CD8-positive, alpha-beta memory T cell (primary cell): Measurements from ENCODE around the gene EXOC2. TPM values are rescaled to one million over a fixed set of nuclear protein-coding genes. Genes with fewer than 3 reads are reported as not detected.
A peak's percentile ranks its signal among the peaks of the same experiment; 100 is the strongest.

Experiments used
- CTCF ChIA-PET: fragments of 350-600 bp; sonication (Branson Sonifier 250); formaldehyde crosslinking; loops from one replicate; lab custom pipeline; 2021; ENCODE audit warnings: antibody characterized with exemption; lab: Charles Lee
- POLR2A ChIA-PET: fragments of 350-600 bp; sonication (Branson Sonifier 250); formaldehyde crosslinking; loops from one replicate; lab custom pipeline; 2021; ENCODE audit warnings: antibody characterized with exemption; lab: Charles Lee
- DNase-seq, 5 donors: peaks; one replicate each; pipeline versions ENCODE4 v3.0.0 to v3.0.0-alpha.2; 2020 to 2022; ENCODE audit warnings: mixed read lengths in 1 of 5
- H3K27ac ChIP-seq: one replicate; pipeline ENCODE4 v1.7.0; 2013; ENCODE audit warnings: low read depth, mild to moderate bottlenecking, low read length, moderate library complexity
- H3K27me3 ChIP-seq: 2 replicates; pipeline ENCODE4 v1.7.0; 2013; ENCODE audit warnings: low read length, mild to moderate bottlenecking; ENCODE audit not compliant: insufficient read depth, poor library complexity, severe bottlenecking
- H3K36me3 ChIP-seq: 2 replicates; pipeline ENCODE4 v1.7.0; 2013; ENCODE audit warnings: mild to moderate bottlenecking, low read length, moderate library complexity; ENCODE audit not compliant: insufficient read depth
- H3K4me1 ChIP-seq: 2 replicates; pipeline ENCODE4 v1.7.0; 2013; ENCODE audit warnings: mild to moderate bottlenecking, low read length, moderate library complexity; ENCODE audit not compliant: insufficient read depth
- H3K4me3 ChIP-seq: 2 replicates; pipeline ENCODE4 v1.7.0; 2013; ENCODE audit warnings: mild to moderate bottlenecking, low read length
- H3K9me3 ChIP-seq: 2 replicates; pipeline ENCODE4 v1.7.0; 2013; ENCODE audit warnings: mild to moderate bottlenecking, low read length
- H3K27ac Mint-ChIP-seq, 8 donors: one replicate each; pipeline ENCODE4 v1.8.0; 2020 to 2021; ENCODE audit warnings: mixed read lengths in 8 of 8, mild to moderate bottlenecking in 6 of 8, inconsistent platforms in 3 of 8, moderate library complexity in 3 of 8
- H3K27me3 Mint-ChIP-seq, 2 donors: one replicate each; pipeline ENCODE4 v1.8.0; 2020 to 2021; ENCODE audit warnings: mixed read lengths in 2 of 2, mild to moderate bottlenecking in 1 of 2, moderate library complexity in 1 of 2
- H3K36me3 Mint-ChIP-seq, 3 donors: one replicate each; pipeline ENCODE4 v1.8.0; 2020 to 2021; ENCODE audit warnings: mixed read lengths in 3 of 3, inconsistent platforms in 1 of 3, mild to moderate bottlenecking in 1 of 3
- H3K4me1 Mint-ChIP-seq, 3 donors: one replicate each; pipeline ENCODE4 v1.8.0; 2020 to 2021; ENCODE audit warnings: mixed read lengths in 3 of 3, inconsistent platforms in 1 of 3, mild to moderate bottlenecking in 1 of 3
- H3K4me3 Mint-ChIP-seq, 7 donors: one replicate each; pipeline ENCODE4 v1.8.0; 2020 to 2021; ENCODE audit warnings: mixed read lengths in 7 of 7, mild to moderate bottlenecking in 6 of 7, moderate library complexity in 4 of 7, inconsistent platforms in 2 of 7
- H3K9me3 Mint-ChIP-seq, 5 donors: one replicate each; pipeline ENCODE4 v1.8.0; 2020 to 2022; ENCODE audit warnings: mixed read lengths in 5 of 5, mild to moderate bottlenecking in 3 of 5, moderate library complexity in 2 of 5, inconsistent platforms in 1 of 5
- polyA plus RNA-seq: library from polyadenylated mRNA; unstranded; fragments of 300-500 nt; fragmentation: Illumina TruSeq; gene quantifications from one replicate; pipeline ENCODE4 v1.2.3, GENCODE V29; 2021
- total RNA-seq, 2 experiments: library from RNA; stranded (reverse); gene quantifications; one replicate each; pipeline ENCODE4 v1.2.3, GENCODE V29; 2021

The EXOC2 gene
- total and polyA plus RNA-seq, 3 experiments from 2014 or later, result 41.5 to 44.6 (median 43.1) TPM

DNA sequence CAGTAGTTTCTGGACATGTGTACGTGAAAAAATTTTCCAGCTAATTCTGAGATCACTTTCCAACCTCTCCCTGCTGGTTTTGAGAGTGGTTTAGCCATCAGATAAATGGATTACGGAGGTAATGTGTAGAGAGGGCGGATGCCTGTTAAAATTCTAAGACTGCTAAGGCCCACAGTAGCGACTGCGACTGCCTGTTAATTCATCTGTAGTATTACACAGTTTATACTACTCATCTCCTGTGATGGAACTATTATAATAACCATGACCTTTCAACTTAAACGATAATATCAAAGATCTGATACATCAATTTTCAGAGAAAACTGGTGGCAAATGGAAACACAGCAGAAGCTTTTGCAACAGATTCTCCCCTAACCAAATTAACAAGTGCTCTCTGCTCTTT is 199.1 kb downstream of the EXOC2 start:
- Mint-ChIP-seq H3K27me3 (no peaks in the 10 kb centered on the region), H3K4me1 (peaks cover 71 to 86% (median 85%) of the 10 kb centered on the region in 3 donors), H3K27ac (peak overlapping the region; percentile 61 to 94 (median 80)), H3K4me3 (peak overlapping the region in 3 of 7 donors; percentile 13 to 45 (median 24)), H3K36me3 (peaks cover 5 to 20% (median 9%) of the 10 kb centered on the region in 3 donors), H3K9me3 (no peaks in the 10 kb centered on the region)
- H3K36me3 ChIP-seq, result peaks cover 9% of the 10 kb centered on the region
- no peaks in the 10 kb centered on the region for H3K9me3 ChIP-seq
- POLR2A ChIA-PET, result interaction anchor here (0.7 kb wide), 1 partner anchor 14 kb away, joined by 3 read pairs; no protein-coding TSS in a partner anchor
- DNase-seq, result no peak
- no peaks in the 10 kb centered on the region for H3K27me3 ChIP-seq
- H3K27ac ChIP-seq, result no peak overlapping the region
- no peak overlapping the region for H3K4me3 ChIP-seq
- CTCF ChIA-PET, result interaction anchor here (2.0 to 2.2 kb wide), 2 partner anchors 19 to 20 kb away, joined by 5 to 7 read pairs; no protein-coding TSS in a partner anchor
- H3K4me1 ChIP-seq, result peaks cover 74% of the 10 kb centered on the region

GRCh38 chr6:492816-493414 is 200.0 kb downstream of the EXOC2 start:
- H3K36me3 ChIP-seq, result peaks cover 9% of the 10 kb centered on the region
- H3K4me3 ChIP-seq, result no peak overlapping the region
- H3K27me3 ChIP-seq, result no peaks in the 10 kb centered on the region
- peaks cover 66 to 85% (median 85%) of the 10 kb centered on the region in 3 donors for H3K4me1 Mint-ChIP-seq
- H3K9me3 Mint-ChIP-seq, result no peaks in the 10 kb centered on the region
- no peak for DNase-seq
- peaks cover 69% of the 10 kb centered on the region for H3K4me1 ChIP-seq
- no peaks in the 10 kb centered on the region for H3K27me3 Mint-ChIP-seq
- H3K27ac ChIP-seq, result no peak overlapping the region
- POLR2A ChIA-PET, result interaction anchor here (0.6 kb wide), 1 partner anchor 18 kb away, joined by 3 read pairs; no protein-coding TSS in a partner anchor
- CTCF ChIA-PET, result interaction anchor here (0.8 to 2.2 kb wide), 3 partner anchors 9 to 21 kb away, joined by 3 to 7 read pairs (median 5); no protein-coding TSS in a partner anchor
- H3K36me3 Mint-ChIP-seq, result peaks cover 5 to 24% (median 9%) of the 10 kb centered on the region in 3 donors
- H3K9me3 ChIP-seq, result no peaks in the 10 kb centered on the region
- peak overlapping the region; percentile 61 to 94 (median 86) for H3K27ac Mint-ChIP-seq
- peak overlapping the region in 5 of 7 donors; percentile 8 to 75 (median 62) for H3K4me3 Mint-ChIP-seq

GRCh38 chr6:492178-492577 is 200.8 kb downstream of the EXOC2 start:
- Histone ChIP-seq H3K9me3 (no peaks in the 10 kb centered on the region), H3K36me3 (peaks cover 9% of the 10 kb centered on the region), H3K27me3 (no peaks in the 10 kb centered on the region), H3K4me3 (no peak overlapping the region), H3K4me1 (peaks cover 66% of the 10 kb centered on the region), H3K27ac (no peak overlapping the region)
- H3K4me1 Mint-ChIP-seq, result peaks cover 66 to 80% (median 80%) of the 10 kb centered on the region in 3 donors
- H3K27me3 Mint-ChIP-seq, result no peaks in the 10 kb centered on the region
- peak overlapping the region in 7 of 8 donors; percentile 39 to 94 (median 81) for H3K27ac Mint-ChIP-seq
- peaks cover 5 to 26% (median 9%) of the 10 kb centered on the region in 3 donors for H3K36me3 Mint-ChIP-seq
- no peaks in the 10 kb centered on the region for H3K9me3 Mint-ChIP-seq
- no peak for DNase-seq
- peak overlapping the region in 4 of 7 donors; percentile 34 to 75 (median 68) for H3K4me3 Mint-ChIP-seq
- ChIA-PET POLR2A (no interaction called here), CTCF (interaction anchor here (1.0 to 2.2 kb wide), 3 partner anchors 13 to 21 kb away, joined by 3 to 7 read pairs (median 5); no protein-coding TSS in a partner anchor)

DNA sequence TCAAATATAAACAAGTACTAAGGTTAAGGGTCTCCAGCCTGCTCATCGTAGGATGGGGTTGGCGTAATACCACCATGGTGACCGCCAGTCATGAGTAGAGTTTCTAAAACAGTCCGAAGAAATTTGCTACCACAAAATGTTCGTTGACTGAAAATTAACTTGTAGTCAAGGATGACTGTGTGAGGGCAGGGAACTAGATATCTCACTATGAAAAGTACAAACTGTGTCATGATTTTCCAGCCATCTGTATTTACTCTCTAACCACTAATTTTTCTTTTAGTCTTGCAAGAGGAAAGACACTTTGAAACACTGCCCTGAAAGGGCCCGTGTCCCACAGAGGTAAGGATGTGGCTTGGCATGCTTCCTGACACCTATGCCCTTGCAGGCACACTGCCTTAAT is 201.7 kb downstream of the EXOC2 start:
- ChIA-PET CTCF (interaction anchor here (1.0 to 1.4 kb wide), 2 partner anchors 12 to 103 kb away, joined by 3 read pairs; no protein-coding TSS in a partner anchor), POLR2A (no interaction called here)
- no peak overlapping the region for H3K27ac ChIP-seq
- peak in 3 of 5 donors; percentile 8 to 67 (median 34) for DNase-seq
- H3K4me3 ChIP-seq, result no peak overlapping the region
- peaks cover 8% of the 10 kb centered on the region for H3K36me3 ChIP-seq
- H3K4me1 Mint-ChIP-seq, result peaks cover 66 to 78% (median 77%) of the 10 kb centered on the region in 3 donors
- H3K9me3 ChIP-seq, result no peaks in the 10 kb centered on the region
- H3K27me3 ChIP-seq, result no peaks in the 10 kb centered on the region
- peaks cover 9 to 28% (median 13%) of the 10 kb centered on the region in 3 donors for H3K36me3 Mint-ChIP-seq
- no peaks in the 10 kb centered on the region for H3K27me3 Mint-ChIP-seq
- peak overlapping the region; percentile 10 to 75 (median 69) for H3K4me3 Mint-ChIP-seq
- H3K9me3 Mint-ChIP-seq, result no peaks in the 10 kb centered on the region
- peaks cover 66% of the 10 kb centered on the region for H3K4me1 ChIP-seq
- peak overlapping the region; percentile 14 to 94 (median 84) for H3K27ac Mint-ChIP-seq

- no peaks in the 10 kb centered on the region for H3K27me3 ChIP-seq
Measured at GRCh38 chr6:490251-491037, 202.5 kb downstream of the EXOC2 start.

DNA sequence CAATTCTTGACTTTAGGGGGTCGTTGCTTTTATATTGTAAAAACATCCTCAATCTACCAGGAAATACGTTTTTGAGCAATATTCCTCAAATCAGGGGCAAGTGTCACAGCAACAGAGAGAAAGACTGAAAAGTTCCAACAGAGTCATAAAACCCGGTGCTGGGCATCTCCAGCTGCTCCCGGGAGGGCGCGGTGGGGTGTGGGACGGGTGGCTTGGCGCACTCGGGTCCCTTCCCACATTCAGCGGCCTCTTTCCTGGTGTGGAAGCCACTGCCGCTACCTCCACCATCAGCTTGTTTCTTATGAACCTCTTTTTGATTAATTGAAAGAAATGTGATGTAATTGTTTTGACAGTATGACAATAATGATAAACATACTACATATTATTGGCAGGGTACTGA is 203.2 kb downstream of the EXOC2 start:
- Histone ChIP-seq H3K9me3 (no peaks in the 10 kb centered on the region), H3K4me3 (no peak overlapping the region), H3K27ac (no peak overlapping the region), H3K36me3 (no peaks in the 10 kb centered on the region), H3K27me3 (no peaks in the 10 kb centered on the region), H3K4me1 (peaks cover 64% of the 10 kb centered on the region)
- H3K9me3 Mint-ChIP-seq, result no peaks in the 10 kb centered on the region
- peak overlapping the region; percentile 15 to 93 (median 80) for H3K27ac Mint-ChIP-seq
- no peaks in the 10 kb centered on the region for H3K27me3 Mint-ChIP-seq
- DNase-seq, result no peak
- CTCF ChIA-PET, result interaction anchor here (1.2 to 1.6 kb wide), 4 partner anchors 9 to 301 kb away, joined by 3 to 4 read pairs (median 3); no protein-coding TSS in a partner anchor
- POLR2A ChIA-PET, result interaction anchor here (0.7 to 1.3 kb wide), 2 partner anchors 12 to 17 kb away, joined by 3 read pairs; no protein-coding TSS in a partner anchor
- peaks cover 12 to 32% (median 12%) of the 10 kb centered on the region in 3 donors for H3K36me3 Mint-ChIP-seq
- peaks cover 62 to 70% (median 69%) of the 10 kb centered on the region in 3 donors for H3K4me1 Mint-ChIP-seq
- H3K4me3 Mint-ChIP-seq, result peak overlapping the region; percentile 10 to 79 (median 69)

More at GRCh38 chr6:490251-491037, 202.5 kb downstream of the EXOC2 start:
- Mint-ChIP-seq H3K4me3 (peak overlapping the region; percentile 10 to 75 (median 69)), H3K36me3 (peaks cover 10 to 28% (median 12%) of the 10 kb centered on the region in 3 donors), H3K27me3 (no peaks in the 10 kb centered on the region), H3K4me1 (peaks cover 64 to 73% (median 71%) of the 10 kb centered on the region in 3 donors), H3K9me3 (no peaks in the 10 kb centered on the region), H3K27ac (peak overlapping the region; percentile 34 to 95 (median 84))
- Histone ChIP-seq H3K36me3 (no peaks in the 10 kb centered on the region), H3K9me3 (no peaks in the 10 kb centered on the region), H3K27ac (no peak overlapping the region), H3K4me3 (no peak overlapping the region), H3K4me1 (peaks cover 66% of the 10 kb centered on the region)
- ChIA-PET CTCF (interaction anchor here (1.4 to 1.6 kb wide), 2 partner anchors 9 to 104 kb away, joined by 3 to 4 read pairs; no protein-coding TSS in a partner anchor), POLR2A (no interaction called here)
- DNase-seq, result no peak

GRCh38 chr6:489001-489400 is 203.9 kb downstream of the EXOC2 start:
- Histone ChIP-seq H3K27me3 (no peaks in the 10 kb centered on the region), H3K4me3 (peak overlapping the region; percentile 8), H3K27ac (no peak overlapping the region), H3K9me3 (no peaks in the 10 kb centered on the region), H3K36me3 (no peaks in the 10 kb centered on the region), H3K4me1 (peaks cover 56% of the 10 kb centered on the region)
- peak overlapping the region; percentile 15 to 93 (median 66) for H3K27ac Mint-ChIP-seq
- peak overlapping the region; percentile 10 to 79 (median 61) for H3K4me3 Mint-ChIP-seq
- POLR2A ChIA-PET, result interaction anchor here (0.6 to 1.3 kb wide), 3 partner anchors 13 to 97 kb away, joined by 3 read pairs; no protein-coding TSS in a partner anchor
- CTCF ChIA-PET, result interaction anchor here (1.2 to 1.6 kb wide), 3 partner anchors 10 to 300 kb away, joined by 3 to 4 read pairs (median 3); no protein-coding TSS in a partner anchor
- DNase-seq, result no peak
- H3K27me3 Mint-ChIP-seq, result no peaks in the 10 kb centered on the region
- H3K4me1 Mint-ChIP-seq, result peaks cover 58 to 62% (median 61%) of the 10 kb centered on the region in 3 donors
- H3K36me3 Mint-ChIP-seq, result peaks cover 16 to 38% (median 18%) of the 10 kb centered on the region in 3 donors
- H3K9me3 Mint-ChIP-seq, result no peaks in the 10 kb centered on the region
